ENCODE data around the gene GRIK4. TPM values are rescaled to one million over a fixed set of nuclear protein-coding genes. Genes with fewer than 3 reads are reported as not detected.
"Not testable (repeated sequence)": the region's sequence is repeated elsewhere in the genome, so short reads cannot be mapped to it uniquely, and the experiment has no call there.

GRIK4 gene
- total RNA-seq, 2 experiments from 2014 or later, result not detected

DNA sequence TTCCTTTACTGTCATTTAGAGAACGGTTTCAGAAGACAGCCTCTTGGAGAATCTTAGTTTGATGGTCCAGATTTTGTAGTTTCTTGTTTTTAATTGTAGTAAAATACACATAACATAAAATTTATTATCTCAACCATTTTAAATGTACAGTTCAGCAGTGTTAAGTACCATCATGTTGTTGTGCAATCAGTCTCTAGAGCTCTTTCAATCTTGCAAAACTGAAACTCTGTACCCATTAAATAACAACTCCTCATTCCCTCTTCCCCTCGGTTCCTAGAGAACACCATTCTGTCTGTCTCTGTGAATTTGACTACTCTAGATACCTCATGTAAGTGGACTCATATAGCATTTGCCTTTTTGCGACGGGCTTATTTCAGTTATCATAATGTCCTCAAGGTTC, 69.8 kb downstream of the GRIK4 start:
- Mint-ChIP-seq H3K4me1 (ENCODE audit: low read depth) (no peaks in the 10 kb centered on the region), H3K36me3 (ENCODE audit: low read depth) (no peaks in the 10 kb centered on the region), H3K4me3 (no peak overlapping the region), H3K27ac (no peak overlapping the region), H3K27me3 (peaks cover 60% of the 10 kb centered on the region), H3K9me3 (no peaks in the 10 kb centered on the region)
- Histone ChIP-seq H3K4me3 (ENCODE audit: low read length) (no peak overlapping the region), H3K4me1 (ENCODE audit: insufficient read depth, low read length) (no peaks in the 10 kb centered on the region), H3K36me3 (ENCODE audit: insufficient read depth, low read length) (no peaks in the 10 kb centered on the region), H3K9me3 (ENCODE audit: control insufficient read depth in 1 of 2, insufficient read depth in 1 of 2, low read length in 2 of 2) (no peaks in the 10 kb centered on the region), H3K27me3 (ENCODE audit: control insufficient read depth in 1 of 2, insufficient read depth in 2 of 2, low read length in 2 of 2) (peaks cover 0 to 11% of the 10 kb centered on the region in 2 experiments), H3K27ac (ENCODE audit: low read depth in 1 of 2, low read length in 2 of 2) (no peak overlapping the region)
- no peak for ATAC-seq (ENCODE audit: poor library complexity)
- DNase-seq, result no peak
- intact Hi-C loops (cut with DNase I, micrococcal nuclease), result no loop called here
- CTCF ChIA-PET, result no interaction called here
- TF ChIP-seq, protein P1, sequence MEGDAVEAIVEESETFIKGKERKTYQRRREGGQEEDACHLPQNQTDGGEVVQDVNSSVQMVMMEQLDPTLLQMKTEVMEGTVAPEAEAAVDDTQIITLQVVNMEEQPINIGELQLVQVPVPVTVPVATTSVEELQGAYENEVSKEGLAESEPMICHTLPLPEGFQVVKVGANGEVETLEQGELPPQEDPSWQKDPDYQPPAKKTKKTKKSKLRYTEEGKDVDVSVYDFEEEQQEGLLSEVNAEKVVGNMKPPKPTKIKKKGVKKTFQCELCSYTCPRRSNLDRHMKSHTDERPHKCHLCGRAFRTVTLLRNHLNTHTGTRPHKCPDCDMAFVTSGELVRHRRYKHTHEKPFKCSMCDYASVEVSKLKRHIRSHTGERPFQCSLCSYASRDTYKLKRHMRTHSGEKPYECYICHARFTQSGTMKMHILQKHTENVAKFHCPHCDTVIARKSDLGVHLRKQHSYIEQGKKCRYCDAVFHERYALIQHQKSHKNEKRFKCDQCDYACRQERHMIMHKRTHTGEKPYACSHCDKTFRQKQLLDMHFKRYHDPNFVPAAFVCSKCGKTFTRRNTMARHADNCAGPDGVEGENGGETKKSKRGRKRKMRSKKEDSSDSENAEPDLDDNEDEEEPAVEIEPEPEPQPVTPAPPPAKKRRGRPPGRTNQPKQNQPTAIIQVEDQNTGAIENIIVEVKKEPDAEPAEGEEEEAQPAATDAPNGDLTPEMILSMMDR (IDR thresholded peaks at IDR 0.05), result no peak
- POLR2A ChIA-PET, result no interaction called here

DNA sequence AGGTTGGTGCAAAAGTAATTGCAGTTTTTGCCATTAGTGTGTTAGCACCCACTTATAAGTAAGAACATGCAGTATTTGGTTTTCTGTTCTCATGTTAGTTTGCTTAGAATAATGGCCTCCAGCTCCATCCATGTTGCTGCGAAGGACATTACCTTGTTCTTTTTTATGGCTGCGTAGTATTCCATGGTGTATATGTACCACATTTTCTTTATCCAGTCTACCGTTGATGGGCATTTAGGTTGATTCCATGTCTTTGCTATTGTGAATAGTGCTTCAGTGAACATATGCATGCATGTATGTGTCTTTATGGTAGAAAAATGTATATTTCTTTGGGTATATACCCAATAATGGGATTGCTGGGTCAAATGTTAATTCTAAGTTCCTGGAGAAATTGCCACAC, 71.0 kb downstream of the GRIK4 start:
- H3K9me3 ChIP-seq (ENCODE audit: control insufficient read depth in 1 of 2, insufficient read depth in 1 of 2, low read length in 2 of 2); H3K9me3 Mint-ChIP-seq; ATAC-seq (ENCODE audit: poor library complexity); CTCF ChIA-PET; H3K27ac ChIP-seq (ENCODE audit: low read depth in 1 of 2, low read length in 2 of 2); H3K4me1 ChIP-seq (ENCODE audit: insufficient read depth, low read length); H3K36me3 Mint-ChIP-seq (ENCODE audit: low read depth); H3K4me1 Mint-ChIP-seq (ENCODE audit: low read depth); H3K4me3 Mint-ChIP-seq; DNase-seq; POLR2A ChIA-PET; H3K27ac Mint-ChIP-seq; H3K36me3 ChIP-seq (ENCODE audit: insufficient read depth, low read length); H3K4me3 ChIP-seq (ENCODE audit: low read length); intact Hi-C loops (cut with DNase I, micrococcal nuclease): not testable (repeated sequence)
- H3K27me3 Mint-ChIP-seq, result peaks cover 58% of the 10 kb centered on the region
- H3K27me3 ChIP-seq (ENCODE audit: control insufficient read depth in 1 of 2, insufficient read depth in 2 of 2, low read length in 2 of 2), result peaks cover 0 to 14% of the 10 kb centered on the region in 2 experiments

DNA sequence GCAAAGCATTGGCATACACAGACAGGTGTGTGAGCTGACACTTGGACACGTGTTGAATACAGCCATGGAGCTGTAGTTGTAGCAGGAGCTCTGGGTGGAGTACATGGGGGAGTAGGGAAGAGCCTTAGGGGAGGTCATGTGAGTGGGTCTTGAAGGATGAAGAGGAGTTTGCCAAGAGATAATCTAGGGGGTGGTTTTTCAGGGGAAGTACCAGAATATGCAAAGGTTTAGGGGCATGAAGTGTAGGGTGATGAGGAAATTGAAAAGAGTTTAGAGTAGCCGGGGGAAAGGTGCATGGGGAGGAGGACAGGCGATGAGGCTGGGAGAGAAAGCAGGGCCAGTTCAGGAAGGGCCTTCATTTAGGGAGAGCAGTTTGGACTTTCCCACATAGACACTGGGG, 74.5 kb downstream of the GRIK4 start:
- Mint-ChIP-seq H3K27me3 (peaks cover 61% of the 10 kb centered on the region), H3K9me3 (no peaks in the 10 kb centered on the region), H3K27ac (no peak overlapping the region), H3K4me1 (ENCODE audit: low read depth) (no peaks in the 10 kb centered on the region), H3K36me3 (ENCODE audit: low read depth) (no peaks in the 10 kb centered on the region), H3K4me3 (no peak overlapping the region)
- CTCF ChIA-PET, result no interaction called here
- Histone ChIP-seq H3K4me1 (ENCODE audit: insufficient read depth, low read length) (no peaks in the 10 kb centered on the region), H3K27ac (ENCODE audit: low read depth in 1 of 2, low read length in 2 of 2) (no peak overlapping the region), H3K27me3 (ENCODE audit: control insufficient read depth in 1 of 2, insufficient read depth in 2 of 2, low read length in 2 of 2) (peaks cover 2 to 20% of the 10 kb centered on the region in 2 experiments), H3K36me3 (ENCODE audit: insufficient read depth, low read length) (no peaks in the 10 kb centered on the region), H3K9me3 (ENCODE audit: control insufficient read depth in 1 of 2, insufficient read depth in 1 of 2, low read length in 2 of 2) (no peaks in the 10 kb centered on the region), H3K4me3 (ENCODE audit: low read length) (no peak overlapping the region)
- TF ChIP-seq, protein P1 (IDR thresholded peaks at IDR 0.05), result no peak
- ATAC-seq (ENCODE audit: poor library complexity), result no peak
- POLR2A ChIA-PET, result no interaction called here
- no peak for DNase-seq
- intact Hi-C loops (cut with DNase I, micrococcal nuclease), result no loop called here

DNA sequence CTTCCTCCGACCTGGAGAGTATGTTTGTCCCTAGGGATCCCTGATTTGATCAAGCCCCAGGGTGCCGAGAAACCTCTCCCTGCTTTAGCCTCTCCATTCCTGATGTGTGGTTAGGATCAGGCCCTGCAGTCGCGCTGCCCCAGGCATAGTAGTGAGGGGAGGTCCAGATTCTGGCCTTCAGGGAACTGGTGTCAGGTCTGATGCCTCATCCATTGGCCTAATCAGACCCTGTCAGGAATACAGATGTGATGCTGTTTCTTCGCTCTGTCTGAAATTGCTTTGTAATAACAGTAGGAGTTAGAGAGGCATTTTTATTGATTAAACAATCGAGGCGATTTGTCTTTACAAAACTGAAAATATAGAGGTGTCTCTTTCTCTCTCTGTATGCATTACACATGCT, 75.2 kb downstream of the GRIK4 start:
- TF ChIP-seq, protein P1 (IDR thresholded peaks at IDR 0.05), result no peak
- ChIA-PET POLR2A (no interaction called here), CTCF (no interaction called here)
- Mint-ChIP-seq H3K9me3 (no peaks in the 10 kb centered on the region), H3K4me1 (ENCODE audit: low read depth) (no peaks in the 10 kb centered on the region), H3K27me3 (peaks cover 63% of the 10 kb centered on the region), H3K27ac (no peak overlapping the region), H3K36me3 (ENCODE audit: low read depth) (no peaks in the 10 kb centered on the region), H3K4me3 (no peak overlapping the region)
- no peak for DNase-seq
- no peak for ATAC-seq (ENCODE audit: poor library complexity)
- H3K36me3 ChIP-seq (ENCODE audit: insufficient read depth, low read length), result no peaks in the 10 kb centered on the region
- intact Hi-C loops (cut with DNase I, micrococcal nuclease), result no loop called here
- H3K4me3 ChIP-seq (ENCODE audit: low read length), result no peak overlapping the region
- H3K27ac ChIP-seq (ENCODE audit: low read depth in 1 of 2, low read length in 2 of 2), result no peak overlapping the region
- no peaks in the 10 kb centered on the region for H3K4me1 ChIP-seq (ENCODE audit: insufficient read depth, low read length)
- peaks cover 2 to 20% of the 10 kb centered on the region in 2 experiments for H3K27me3 ChIP-seq (ENCODE audit: control insufficient read depth in 1 of 2, insufficient read depth in 2 of 2, low read length in 2 of 2)
- H3K9me3 ChIP-seq (ENCODE audit: control insufficient read depth in 1 of 2, insufficient read depth in 1 of 2, low read length in 2 of 2), result no peaks in the 10 kb centered on the region

Measured in CD4-positive, alpha-beta T cell (primary cell).